Testis (tissue), 3 donors: ENCODE measurements around the gene TAF1. TPM values are rescaled to one million over a fixed set of nuclear protein-coding genes. Genes with fewer than 3 reads are reported as not detected.
"Not testable (repeated sequence)": the region's sequence is repeated elsewhere in the genome, so short reads cannot be mapped to it uniquely, and the experiment has no call there.

ENCODE experiments used
- DNase-seq: peaks from one replicate; pipeline ENCODE4 v3.0.0-alpha.2; 2019
- H3K27ac ChIP-seq, 2 donors: fragments of 200-600 bp; sonication (generic); one replicate each; pipeline ENCODE4 v1.5.1; 2019
- H3K27me3 ChIP-seq: fragments of 200-600 bp; sonication (generic); one replicate; pipeline ENCODE4 v1.5.1; 2019
- H3K36me3 ChIP-seq: fragments of 200-600 bp; sonication (generic); one replicate; pipeline ENCODE4 v1.5.1; 2017; ENCODE audit warnings: low read depth; ENCODE audit errors: missing control alignments
- H3K4me1 ChIP-seq: fragments of 200-600 bp; sonication (generic); one replicate; pipeline ENCODE4 v1.5.1; 2019
- H3K4me3 ChIP-seq, 2 donors: fragments of 200-600 bp; sonication (generic); one replicate each; pipeline ENCODE4 v1.5.1; 2017 to 2019
- H3K9me3 ChIP-seq: fragments of 200-600 bp; sonication (generic); one replicate; pipeline ENCODE4 v1.5.1; 2017
- CTCF ChIP-seq, 3 experiments: fragments of 450-650 bp in 2 of 3; fragments of 200-600 bp in 1 of 3; sonication (generic) in 1 of 3; IDR thresholded peaks; one replicate each; pipeline ENCODE4 v1.5.1; 2016 to 2019; ENCODE audit warnings: antibody characterized with exemption in 3 of 3, mild to moderate bottlenecking in 2 of 3, moderate library complexity in 1 of 3
- POLR2A ChIP-seq: fragments of 450-650 bp; IDR thresholded peaks from one replicate; pipeline ENCODE4 v1.6.1; 2017; ENCODE audit warnings: antibody characterized with exemption, mild to moderate bottlenecking, moderate library complexity
- WGBS, 2 donors: methylation state at CpG; one replicate each; pipeline ENCODE4 v1.1.5; 2018; 5-methylcytosine and 5-hydroxymethylcytosine counted together
- intact Hi-C: fragments of 100-400 bp; cut with DNase I; formaldehyde crosslinking; loops from one replicate; pipeline ENCODE4 v1.15.1; 2023; ENCODE audit warnings: low total_unique reads
- polyA plus RNA-seq: library from polyadenylated mRNA; stranded (reverse); fragments of 350-450 nt; fragmentation: Illumina TruSeq; extraction: RNeasy Lipid Tissue Mini Kit (QIAGEN cat#74804); gene quantifications from one replicate; pipeline ENCODE4 v1.2.3, GENCODE V29; 2014; ENCODE audit warnings: low read depth, low replicate concordance; ENCODE audit not compliant: insufficient read depth
- total RNA-seq, 2 donors: library from RNA; depleted of rRNA; stranded (reverse); fragments of >200 nt; gene quantifications; one replicate each; pipeline ENCODE4 v1.2.3, GENCODE V29; 2016

TAF1 gene
- total and polyA plus RNA-seq, 3 donors from 2014 or later: 21.4 to 78.4 (median 74.9) TPM

- 0% methylated on average over 33 of the region's 36 CpGs; no CpG with 5 or more reads in 1 of the 2 donors for WGBS, 2 donors
Observed at GRCh38 chrX:71366674-71367256, 608 bp downstream of the TAF1 start.

GRCh38 chrX:71367396-71367795 is 1.2 kb downstream of the TAF1 start:
- no peaks in the 10 kb centered on the region for H3K4me1 ChIP-seq
- H3K4me3 ChIP-seq: peak overlapping the region; percentile 55 to 71
- intact Hi-C loops: no loop called here
- 0 to 15% methylated on average over 8 to 14 of the region's 14 CpGs for whole genome bisulfite sequencing, 2 donors
- TF ChIP-seq POLR2A: no peak
- TF ChIP-seq CTCF (IDR thresholded peaks at IDR 0.05): no peak
- H3K36me3 ChIP-seq: no peaks in the 10 kb centered on the region
- no peaks in the 10 kb centered on the region for H3K27me3 ChIP-seq
- no peak for DNase-seq
- H3K9me3 ChIP-seq: no peaks in the 10 kb centered on the region
- H3K27ac ChIP-seq: no peak overlapping the region

More at GRCh38 chrX:71366674-71367256, 608 bp downstream of the TAF1 start:
- peak overlapping the region; percentile 55 to 71 for H3K4me3 ChIP-seq
- no peaks in the 10 kb centered on the region for H3K27me3 ChIP-seq
- H3K9me3 ChIP-seq: no peaks in the 10 kb centered on the region
- peak; percentile 33 for DNase-seq
- intact Hi-C loops: no loop called here
- peak overlapping the region; percentile 63 to 76 for H3K27ac ChIP-seq
- H3K4me1 ChIP-seq: no peaks in the 10 kb centered on the region
- no peak for TF ChIP-seq CTCF (IDR thresholded peaks at IDR 0.05)
- no peak for TF ChIP-seq POLR2A
- H3K36me3 ChIP-seq: no peaks in the 10 kb centered on the region

GRCh38 chrX:71372388-71372787 is 6.2 kb downstream of the TAF1 start:
- Histone ChIP-seq H3K9me3 (no peaks in the 10 kb centered on the region), H3K4me1 (no peaks in the 10 kb centered on the region), H3K27me3 (no peaks in the 10 kb centered on the region), H3K27ac (no peak overlapping the region), H3K4me3 (no peak overlapping the region), H3K36me3 (no peaks in the 10 kb centered on the region)
- no peak for DNase-seq
- 91 to 96% methylated on average over 3 to 4 of the region's 4 CpGs for WGBS, 2 donors
- intact Hi-C loops: no loop called here
- TF ChIP-seq CTCF (IDR thresholded peaks at IDR 0.05) (no peak), POLR2A (no peak)

- H3K27me3 ChIP-seq: no peaks in the 10 kb centered on the region
- 79 to 93% methylated on average over 3 of the region's 3 CpGs for WGBS, 2 donors
- no peak for TF ChIP-seq POLR2A
- no peak for TF ChIP-seq CTCF (IDR thresholded peaks at IDR 0.05)
- H3K4me1 ChIP-seq: no peaks in the 10 kb centered on the region
- no peak for DNase-seq
- intact Hi-C loops: no loop called here
- H3K4me3 ChIP-seq: no peak overlapping the region
- H3K27ac ChIP-seq: no peak overlapping the region
- H3K9me3 ChIP-seq: no peaks in the 10 kb centered on the region
- no peaks in the 10 kb centered on the region for H3K36me3 ChIP-seq
Observed at GRCh38 chrX:71378732-71379131, 12.6 kb downstream of the TAF1 start.

- intact Hi-C loops, H3K36me3 ChIP-seq, H3K4me1 ChIP-seq, H3K4me3 ChIP-seq, H3K27ac ChIP-seq, H3K9me3 ChIP-seq, H3K27me3 ChIP-seq, DNase-seq: not testable (repeated sequence)
- WGBS, 2 donors: 96 to 100% methylated on average over 1 to 4 of the region's 4 CpGs
Observed at GRCh38 chrX:71391725-71392124, 25.6 kb downstream of the TAF1 start.
